ENCODE measurements around the gene IL20RB.

The IL20RB gene

DNA sequence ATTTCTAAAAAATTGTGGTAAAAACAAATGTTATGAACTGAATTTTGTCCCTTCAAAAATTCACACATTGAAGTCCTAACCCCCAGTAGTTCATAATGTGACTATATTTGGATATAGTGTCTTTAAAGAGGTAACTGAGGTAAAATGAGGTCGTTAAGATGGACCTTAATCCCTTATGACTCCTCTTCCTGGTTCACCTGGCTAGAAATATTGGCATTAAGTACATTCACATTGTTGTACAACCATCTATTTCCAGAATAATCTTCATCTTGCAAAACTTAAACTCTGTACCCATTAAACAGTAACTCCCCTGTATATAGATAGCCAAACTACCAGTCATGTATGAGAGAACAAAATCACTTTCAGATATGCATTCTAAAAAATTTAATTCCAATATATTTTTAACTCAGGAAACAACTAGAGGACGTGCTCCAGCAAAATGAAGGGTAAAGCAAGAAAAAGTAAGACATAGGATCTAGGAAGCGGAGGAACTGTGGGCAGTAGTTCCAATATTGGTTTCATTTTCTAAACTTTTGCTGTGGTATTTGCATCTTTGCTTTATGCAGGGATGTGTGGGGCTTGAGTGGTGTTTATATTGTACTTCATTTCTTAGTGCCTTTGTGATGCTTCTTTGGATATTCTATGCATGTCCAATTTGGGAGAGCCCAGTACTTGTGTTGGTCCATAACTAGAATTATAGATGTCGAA, 36.7 kb upstream of the IL20RB start:
- H4K20me1 ChIP-seq = peaks cover 0 to 90% (median 42%) of the 10 kb centered on the region in 11 experiments; a peak in 14 of 22 replicates
- H3K36me3 ChIP-seq = peaks cover 3 to 35% (median 21%) of the 10 kb centered on the region in 11 experiments; a peak in 13 of 22 replicates
- 0 out of 22 replicates have a peak overlapping the region, but pooled peaks of 1 of the 11 experiments have one; percentile 21 for H3K4me2 ChIP-seq
- no peaks in the 10 kb centered on the region for H3K27me3 ChIP-seq
- TF ChIP-seq Cebpa-rat (IDR thresholded peaks at IDR 0.05) = no peak
- peaks cover 7 to 20% (median 14%) of the 10 kb centered on the region in 11 experiments; a peak in 17 of 22 replicates for H3K9me3 ChIP-seq (replicated peaks in 1 of 11)
- H3K4me1 ChIP-seq = peaks cover 11 to 39% (median 20%) of the 10 kb centered on the region in 10 experiments; a peak in 19 of 20 replicates
- H3K9ac ChIP-seq = no peak overlapping the region
- no peak overlapping the region for H3K27ac ChIP-seq
- no peak overlapping the region for H3K4me3 ChIP-seq

- peaks cover 6 to 22% (median 13%) of the 10 kb centered on the region in 11 experiments; a peak in 14 of 22 replicates for H3K9me3 ChIP-seq (replicated peaks in 1 of 11)
- H3K4me3 ChIP-seq = no peak overlapping the region
- peaks cover 15 to 73% (median 30%) of the 10 kb centered on the region in 11 experiments; a peak in 15 of 22 replicates for H4K20me1 ChIP-seq
- H3K4me1 ChIP-seq = peaks cover 0 to 30% (median 0%) of the 10 kb centered on the region in 10 experiments; a peak in 5 of 20 replicates
- H3K9ac ChIP-seq = no peak overlapping the region
- no peak overlapping the region for H3K27ac ChIP-seq
- H3K36me3 ChIP-seq = peaks cover 13 to 63% (median 45%) of the 10 kb centered on the region in 11 experiments; a peak in 21 of 22 replicates
- no peak for TF ChIP-seq Cebpa-rat (IDR thresholded peaks at IDR 0.05)
- H3K27me3 ChIP-seq = no peaks in the 10 kb centered on the region; a peak in 1 of 22 replicates
- no peak overlapping the region for H3K4me2 ChIP-seq
These were observed 32.2 kb upstream of the IL20RB start for GRCh38 chr3:136925425-136926190.

- no peak for TF ChIP-seq Cebpa-rat (IDR thresholded peaks at IDR 0.05)
- Histone ChIP-seq H4K20me1 (peaks cover 12 to 67% (median 32%) of the 10 kb centered on the region in 11 experiments; a peak in 15 of 22 replicates), H3K4me3 (no peak overlapping the region), H3K9me3 (replicated peaks in 1 of 11) (peaks cover 0 to 13% (median 3%) of the 10 kb centered on the region in 11 experiments; a peak in 4 of 22 replicates), H3K27ac (no peak overlapping the region), H3K4me1 (peaks cover 0 to 46% (median 0%) of the 10 kb centered on the region in 10 experiments; a peak in 5 of 20 replicates), H3K27me3 (no peaks in the 10 kb centered on the region; a peak in 1 of 22 replicates), H3K4me2 (no peak overlapping the region), H3K9ac (no peak overlapping the region), H3K36me3 (peaks cover 13 to 69% (median 45%) of the 10 kb centered on the region in 11 experiments; a peak in 21 of 22 replicates)
These were observed 29.5 kb upstream of the IL20RB start for GRCh38 chr3:136928240-136928639.

DNA sequence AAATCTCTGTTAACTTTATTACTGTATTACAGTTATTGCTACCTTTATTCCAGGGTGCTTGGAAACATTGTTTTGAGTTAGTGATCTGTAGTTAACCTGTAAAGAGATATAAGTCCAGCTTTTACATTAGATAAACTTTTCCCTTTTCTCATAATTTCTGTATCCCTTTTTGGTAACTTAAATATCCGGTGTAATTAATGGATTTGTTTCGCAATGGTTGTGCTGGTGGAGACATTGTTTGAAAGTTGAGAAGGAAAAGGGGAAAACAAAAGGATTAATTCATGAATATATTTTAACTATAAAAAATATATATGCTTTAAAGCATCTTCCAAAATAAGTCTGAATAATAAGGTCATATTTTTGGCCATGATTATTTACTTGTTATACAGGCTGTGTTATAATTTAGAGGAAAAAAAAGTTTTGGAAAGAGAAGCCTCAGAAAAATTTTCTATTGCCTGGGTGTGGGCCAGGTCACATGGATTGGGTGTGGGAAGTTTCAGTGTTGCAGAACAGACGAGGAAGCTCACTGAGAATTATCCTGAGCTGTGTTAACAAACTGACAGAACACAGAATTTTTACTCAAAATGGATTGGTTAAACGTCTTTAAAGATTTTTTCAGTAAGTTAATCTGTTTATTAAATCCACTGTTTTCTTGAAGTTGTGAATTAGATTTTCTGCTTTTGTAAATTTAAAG, 27.7 kb upstream of the IL20RB start:
- Histone ChIP-seq H4K20me1 (peaks cover 8 to 58% (median 24%) of the 10 kb centered on the region in 11 experiments; a peak in 15 of 22 replicates), H3K4me2 (peak overlapping the region in 3 of 11 experiments; percentile 11 to 86 (median 31); a peak in 4 of 22 replicates), H3K4me1 (peaks cover 0 to 59% (median 0%) of the 10 kb centered on the region in 10 experiments; a peak in 5 of 20 replicates), H3K27me3 (no peaks in the 10 kb centered on the region; a peak in 1 of 22 replicates), H3K36me3 (peaks cover 24 to 88% (median 61%) of the 10 kb centered on the region in 11 experiments), H3K27ac (peak overlapping the region in 3 of 11 experiments; percentile 10 to 33 (median 23); a peak in 2 of 22 replicates), H3K9ac (peak overlapping the region in 2 of 11 experiments; percentile 12 to 70; a peak in 3 of 22 replicates), H3K4me3 (peak overlapping the region in 2 of 10 experiments; percentile 52 to 54; a peak in 4 of 20 replicates), H3K9me3 (replicated peaks in 1 of 11) (peaks cover 0 to 23% (median 8%) of the 10 kb centered on the region in 11 experiments; a peak in 12 of 22 replicates)
- no peak for TF ChIP-seq Cebpa-rat (IDR thresholded peaks at IDR 0.05)

GRCh38 chr3:136931606-136932005, 26.2 kb upstream of the IL20RB start:
- H3K27ac ChIP-seq = peak overlapping the region in 3 of 11 experiments; percentile 26 to 42 (median 33); a peak in 3 of 22 replicates
- peak overlapping the region in 3 of 11 experiments; percentile 34 to 86 (median 78); a peak in 5 of 22 replicates for H3K4me2 ChIP-seq
- H4K20me1 ChIP-seq = peaks cover 6 to 45% (median 18%) of the 10 kb centered on the region in 11 experiments; a peak in 14 of 22 replicates

DNA sequence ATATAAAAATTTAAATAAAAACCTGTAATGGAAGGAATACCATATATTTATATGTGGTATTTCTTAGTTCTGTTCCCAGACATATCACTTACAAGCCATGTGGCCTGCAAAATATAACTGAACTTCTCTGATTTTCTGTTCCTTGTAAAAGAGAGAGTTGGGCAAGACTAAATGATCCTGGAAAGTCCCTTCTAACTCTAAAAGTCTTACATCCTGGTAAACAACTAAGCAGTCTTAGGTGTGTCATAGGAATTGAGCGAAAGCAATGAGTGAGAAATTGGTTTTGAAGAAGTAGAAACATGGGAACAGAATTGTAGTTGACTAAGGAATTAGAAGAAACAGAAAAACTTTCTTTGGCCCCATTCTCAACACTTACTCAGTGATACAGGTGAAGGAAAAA, 25.3 kb upstream of the IL20RB start:
- peaks cover 13 to 37% (median 27%) of the 10 kb centered on the region in 11 experiments; a peak in 21 of 22 replicates for H3K9me3 ChIP-seq (replicated peaks in 1 of 11)
- H3K27ac ChIP-seq = peak overlapping the region in 3 of 11 experiments; percentile 26 to 50 (median 33); a peak in 4 of 22 replicates
- peaks cover 37 to 95% (median 67%) of the 10 kb centered on the region in 11 experiments for H3K36me3 ChIP-seq
- peak overlapping the region in 1 of 11 experiments; percentile 37; a peak in 3 of 22 replicates for H3K9ac ChIP-seq
- no peaks in the 10 kb centered on the region; a peak in 1 of 22 replicates for H3K27me3 ChIP-seq
- no peak for TF ChIP-seq Cebpa-rat (IDR thresholded peaks at IDR 0.05)
- H3K4me1 ChIP-seq = peaks cover 0 to 58% (median 0%) of the 10 kb centered on the region in 10 experiments; a peak in 5 of 20 replicates
- H4K20me1 ChIP-seq = peaks cover 5 to 40% (median 10%) of the 10 kb centered on the region in 11 experiments; a peak in 14 of 22 replicates
- peak overlapping the region in 2 of 10 experiments; percentile 52 to 54; a peak in 3 of 20 replicates for H3K4me3 ChIP-seq
- H3K4me2 ChIP-seq = peak overlapping the region in 3 of 11 experiments; percentile 34 to 86 (median 78); a peak in 5 of 22 replicates

More at GRCh38 chr3:136931606-136932005, 26.2 kb upstream of the IL20RB start:
- Histone ChIP-seq H3K27me3 (no peaks in the 10 kb centered on the region; a peak in 1 of 22 replicates), H3K9ac (peak overlapping the region in 2 of 11 experiments; percentile 58 to 70; a peak in 3 of 22 replicates), H3K4me3 (peak overlapping the region in 2 of 10 experiments; percentile 52 to 54; a peak in 4 of 20 replicates), H3K9me3 (replicated peaks in 1 of 11) (peaks cover 7 to 28% (median 19%) of the 10 kb centered on the region in 11 experiments; a peak in 21 of 22 replicates), H3K36me3 (peaks cover 33 to 93% (median 68%) of the 10 kb centered on the region in 11 experiments), H3K4me1 (peaks cover 0 to 54% (median 0%) of the 10 kb centered on the region in 10 experiments; a peak in 5 of 20 replicates)
- TF ChIP-seq Cebpa-rat (IDR thresholded peaks at IDR 0.05) = no peak

DNA sequence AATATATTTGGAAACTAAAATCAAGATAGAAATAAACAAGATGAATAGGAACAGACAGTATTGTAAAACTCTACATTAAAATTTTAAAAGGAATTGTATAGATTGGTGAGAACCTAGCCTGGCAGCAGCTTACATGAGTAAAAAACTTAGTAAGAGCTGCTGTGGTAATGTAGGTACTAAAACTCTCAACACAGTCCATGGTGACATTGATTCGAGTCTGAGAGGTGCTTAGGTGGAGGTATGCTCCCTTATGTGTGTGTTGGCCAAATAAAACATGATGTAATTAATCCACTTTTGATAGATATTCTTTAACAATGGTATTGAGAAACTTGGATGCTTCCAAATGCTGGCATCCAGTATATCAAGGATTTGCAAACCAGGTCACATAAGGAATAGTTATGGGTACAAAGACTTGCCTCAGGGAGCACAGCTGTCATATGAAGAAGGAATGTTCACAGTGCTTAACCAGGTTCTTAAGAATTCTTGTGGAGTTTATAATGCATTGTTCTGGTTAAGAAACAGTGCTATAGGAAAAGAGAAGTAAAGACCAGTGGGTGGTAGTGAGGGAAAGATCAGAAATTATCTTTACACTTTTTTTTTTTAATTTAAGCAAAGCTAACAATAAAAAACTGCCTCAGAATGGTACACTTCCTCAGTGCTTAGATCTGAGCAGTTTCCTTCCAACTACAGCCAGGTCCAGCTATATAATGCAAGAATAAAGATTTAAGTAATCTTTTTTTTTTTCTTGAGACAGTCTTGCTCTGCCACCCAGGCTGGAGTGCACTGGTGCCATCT, 24.6 kb upstream of the IL20RB start:
- Histone ChIP-seq H3K9ac (peak overlapping the region in 2 of 11 experiments; percentile 37 to 38; a peak in 3 of 22 replicates), H3K27ac (peak overlapping the region in 3 of 11 experiments; percentile 26 to 50 (median 33); a peak in 4 of 22 replicates), H3K27me3 (no peaks in the 10 kb centered on the region), H3K4me2 (peak overlapping the region in 2 of 11 experiments; percentile 78 to 86; a peak in 5 of 22 replicates), H4K20me1 (peaks cover 0 to 40% (median 4%) of the 10 kb centered on the region in 11 experiments; a peak in 11 of 22 replicates), H3K9me3 (replicated peaks in 1 of 11) (peaks cover 13 to 37% (median 29%) of the 10 kb centered on the region in 11 experiments; a peak in 21 of 22 replicates), H3K4me3 (peak overlapping the region in 1 of 10 experiments; percentile 52; a peak in 1 of 20 replicates), H3K36me3 (peaks cover 33 to 90% (median 61%) of the 10 kb centered on the region in 11 experiments), H3K4me1 (peaks cover 0 to 64% (median 2%) of the 10 kb centered on the region in 10 experiments; a peak in 13 of 20 replicates)
- no peak for TF ChIP-seq Cebpa-rat (IDR thresholded peaks at IDR 0.05)

Measured in BLaER1 treated with 17β-estradiol and CSF1 and Interleukin-3, amounts not matched to agents 10 nM and 100 nM (cell line).